ENCODE results near the gene PRKG1. TPM values are rescaled to one million over a fixed set of nuclear protein-coding genes. Genes with fewer than 3 reads are reported as not detected.

PRKG1 gene
- polyA plus RNA-seq, 1 donor (not counting 4 experiments of a cell fraction or from before 2014, with no cell fraction given): 0.24 TPM

GRCh38 chr10:51170518-51171245 is 96.4 kb downstream of the PRKG1 start:
- no peak overlapping the region for H3K27ac ChIP-seq (ENCODE audit: control insufficient read depth, insufficient read depth, low read length)
- FAIRE-seq: no peak
- dilution Hi-C loops (cut with MboI; ENCODE audit: extremely low pct_ligation_motif_present, low sequenced_read_pairs): no loop called here

GRCh38 chr10:51171946-51172345 is 97.7 kb downstream of the PRKG1 start:
- Histone ChIP-seq H3K9ac (ENCODE audit: control insufficient read depth, extremely low read depth, insufficient read depth, low read length) (no peak overlapping the region), H3K9me3 (ENCODE audit: control insufficient read depth, low read depth, low read length) (no peaks in the 10 kb centered on the region), H3K27me3 (ENCODE audit: control insufficient read depth, extremely low read depth, insufficient read depth, low read length) (no peaks in the 10 kb centered on the region), H3K4me2 (ENCODE audit: control insufficient read depth, extremely low read depth, insufficient read depth, low read depth, low read length) (no peak overlapping the region), H3K9me1 (ENCODE audit: control insufficient read depth, extremely low read depth, insufficient read depth, low read length) (no peaks in the 10 kb centered on the region), H2AFZ (ENCODE audit: control insufficient read depth, low read length) (no peak overlapping the region), H3K27ac (ENCODE audit: control insufficient read depth, insufficient read depth, low read length) (no peak overlapping the region), H3K79me2 (ENCODE audit: control insufficient read depth, insufficient read depth, low read length) (no peaks in the 10 kb centered on the region), H4K20me1 (ENCODE audit: control insufficient read depth, extremely low read depth, insufficient read depth, low read length) (no peaks in the 10 kb centered on the region), H3K36me3 (ENCODE audit: control insufficient read depth in 2 of 2, extremely low read depth in 1 of 2, insufficient read depth in 2 of 2, low read length in 2 of 2) (no peaks in the 10 kb centered on the region), H3K4me3 (ENCODE audit: control insufficient read depth in 2 of 3, extremely low read depth in 1 of 3, insufficient read depth in 2 of 3, low read depth in 1 of 3, low read length in 3 of 3) (no peak overlapping the region), H3K4me1 (ENCODE audit: control insufficient read depth, extremely low read depth, insufficient read depth, low read length) (no peaks in the 10 kb centered on the region)
- TF ChIP-seq CTCF (optimal IDR thresholded peaks at IDR 0.05 in 1 of 3, IDR thresholded peaks at IDR 0.05 in 1 of 3, conservative IDR thresholded peaks at IDR 0.05 in 1 of 3; ENCODE audit: extremely low read depth in 1 of 3, insufficient read depth in 2 of 3, low read length in 3 of 3) (no peak), EZH2 (IDR thresholded peaks at IDR 0.05; ENCODE audit: low read length) (no peak)
- dilution Hi-C loops (cut with MboI; ENCODE audit: extremely low pct_ligation_motif_present, low sequenced_read_pairs): no loop called here
- DNase-seq (ENCODE audit: low read depth, low spot score) (no peak), FAIRE-seq (no peak)

More at GRCh38 chr10:51170518-51171245, 96.4 kb downstream of the PRKG1 start:
- H4K20me1 ChIP-seq (ENCODE audit: control insufficient read depth, extremely low read depth, insufficient read depth, low read length): no peaks in the 10 kb centered on the region
- no peak overlapping the region for H3K9ac ChIP-seq (ENCODE audit: control insufficient read depth, extremely low read depth, insufficient read depth, low read length)
- no peaks in the 10 kb centered on the region for H3K36me3 ChIP-seq (ENCODE audit: control insufficient read depth in 2 of 2, extremely low read depth in 1 of 2, insufficient read depth in 2 of 2, low read length in 2 of 2)
- DNase-seq (ENCODE audit: low read depth, low spot score): no peak
- no peaks in the 10 kb centered on the region for H3K9me3 ChIP-seq (ENCODE audit: control insufficient read depth, low read depth, low read length)
- no peaks in the 10 kb centered on the region for H3K27me3 ChIP-seq (ENCODE audit: control insufficient read depth, extremely low read depth, insufficient read depth, low read length)
- H3K4me2 ChIP-seq (ENCODE audit: control insufficient read depth, extremely low read depth, insufficient read depth, low read depth, low read length): no peak overlapping the region
- no peak for TF ChIP-seq EZH2 (IDR thresholded peaks at IDR 0.05; ENCODE audit: low read length)
- H3K4me3 ChIP-seq (ENCODE audit: control insufficient read depth in 2 of 3, extremely low read depth in 1 of 3, insufficient read depth in 2 of 3, low read depth in 1 of 3, low read length in 3 of 3): no peak overlapping the region
- H2AFZ ChIP-seq (ENCODE audit: control insufficient read depth, low read length): no peak overlapping the region
- no peaks in the 10 kb centered on the region for H3K9me1 ChIP-seq (ENCODE audit: control insufficient read depth, extremely low read depth, insufficient read depth, low read length)
- no peaks in the 10 kb centered on the region for H3K79me2 ChIP-seq (ENCODE audit: control insufficient read depth, insufficient read depth, low read length)
- no peaks in the 10 kb centered on the region for H3K4me1 ChIP-seq (ENCODE audit: control insufficient read depth, extremely low read depth, insufficient read depth, low read length)

Data from keratinocyte (primary cell).